Right cardiac atrium (tissue), 5 donors: Measurements from ENCODE around the gene NPY5R. TPM values are rescaled to one million over a fixed set of nuclear protein-coding genes. Genes with fewer than 3 reads are reported as not detected.
A peak's percentile ranks its signal among the peaks of the same experiment; 100 is the strongest.

Experiments used
- ATAC-seq, 2 donors: fragments of 200-7000 bp; cut with Tn5 transposase; one replicate each; pipeline versions ENCODE4 v1.8.0 to v1.9.1; 2020; ENCODE audit warnings: moderate library complexity in 2 of 2, mild to moderate bottlenecking in 1 of 2
- DNase-seq, 3 donors: peaks; one replicate each; pipeline ENCODE4 v3.0.0-alpha.2; 2020
- H3K27ac ChIP-seq: one replicate; pipeline ENCODE4 v1.5.1; 2013; ENCODE audit warnings: mild to moderate bottlenecking, low read length, control low read depth, moderate library complexity
- H3K27me3 ChIP-seq: one replicate; pipeline ENCODE4 v1.6.1; 2013; ENCODE audit not compliant: control insufficient read depth, insufficient read depth
- H3K4me1 ChIP-seq: one replicate; pipeline ENCODE4 v1.6.1; 2013; ENCODE audit warnings: low read length; ENCODE audit not compliant: control insufficient read depth, insufficient read depth
- H3K4me3 ChIP-seq: one replicate; pipeline ENCODE4 v1.5.1; 2013; ENCODE audit warnings: low read length, control low read depth
- H3K9me3 ChIP-seq: one replicate; pipeline ENCODE4 v1.6.1; 2013; ENCODE audit warnings: low read length; ENCODE audit not compliant: control insufficient read depth
- WGBS: extraction: QIAGEN DNeasy Blood & Tissue Kit; methylation state at CpG from one replicate; pipeline ENCODE4 v1.1.7; 2013; 5-methylcytosine and 5-hydroxymethylcytosine counted together
- intact Hi-C, 4 donors: fragments of 100-400 bp; cut with DNase I; formaldehyde crosslinking; loops; one replicate each; pipeline versions ENCODE4 v1.11.0 to v1.14.0; 2022 to 2023
- polyA plus RNA-seq: library from polyadenylated mRNA; stranded (reverse); fragments of 200-250 nt; gene quantifications from one replicate; pipeline ENCODE4 v1.2.3, GENCODE V29; 2013
- total RNA-seq, 4 donors: library from RNA; stranded (reverse); fragmentation: NEBNext Ultra II Directional; extraction: Animal tissue kit (Norgen Biotek cat#: 25700); gene quantifications; one replicate each; pipeline ENCODE4 v1.2.1, GENCODE V29; 2021
- donor health status: healthy with polysubstance abuse.
- donor health status: DM: no; HTN: yes; CAD: no.
- donor health status: DM: no; HTN: no; CAD: no.
- donor health status: DM: no; HTN: yes; CAD: no; lungs with severe emphysema.
- donor health status: DM: yes; HTN: yes; CAD: no.

The NPY5R gene
- total and polyA plus RNA-seq, 5 donors = 0.25 to 2.0 (median 0.65) TPM

- peak; percentile 80 to 86 for ATAC-seq
- H3K9me3 ChIP-seq = no peaks in the 10 kb centered on the region
- H3K27me3 ChIP-seq = no peaks in the 10 kb centered on the region
- intact Hi-C loops = no loop called here
- peak overlapping the region; percentile 27 for H3K27ac ChIP-seq
- 1% methylated on average over 50 of the region's 50 CpGs for WGBS
- no peaks in the 10 kb centered on the region for H3K4me1 ChIP-seq
- DNase-seq = peak; percentile 22 to 69 (median 68)
- peak overlapping the region; percentile 51 for H3K4me3 ChIP-seq
Observed at GRCh38 chr4:163344147-163345125, 744 bp downstream of the NPY5R start.

- no peak overlapping the region for H3K4me3 ChIP-seq
- no peaks in the 10 kb centered on the region for H3K27me3 ChIP-seq
- H3K27ac ChIP-seq = no peak overlapping the region
- no peaks in the 10 kb centered on the region for H3K4me1 ChIP-seq
- no peak for DNase-seq
- no peaks in the 10 kb centered on the region for H3K9me3 ChIP-seq
- intact Hi-C loops = no loop called here
- no peak for ATAC-seq
Observed at GRCh38 chr4:163350672-163351071, 7.0 kb downstream of the NPY5R start.

GRCh38 chr4:163353054-163353453 lies 9.4 kb downstream of the NPY5R start:
- intact Hi-C loops = no loop called here
- DNase-seq = no peak
- WGBS = 51% methylated on average over 3 of the region's 3 CpGs
- Histone ChIP-seq H3K27ac (no peak overlapping the region), H3K4me1 (no peaks in the 10 kb centered on the region), H3K4me3 (no peak overlapping the region), H3K9me3 (no peaks in the 10 kb centered on the region), H3K27me3 (no peaks in the 10 kb centered on the region)
- no peak for ATAC-seq

- Histone ChIP-seq H3K4me3 (no peak overlapping the region), H3K9me3 (no peaks in the 10 kb centered on the region), H3K4me1 (no peaks in the 10 kb centered on the region), H3K27me3 (no peaks in the 10 kb centered on the region), H3K27ac (no peak overlapping the region)
- intact Hi-C loops = no loop called here
- DNase-seq = no peak
- ATAC-seq = no peak
- 91% methylated on average over 1 of the region's 1 CpG for WGBS
Observed at GRCh38 chr4:163356104-163356503, 12.4 kb downstream of the NPY5R start.

- Histone ChIP-seq H3K4me3 (no peak overlapping the region), H3K4me1 (no peaks in the 10 kb centered on the region), H3K27me3 (no peaks in the 10 kb centered on the region), H3K9me3 (no peaks in the 10 kb centered on the region), H3K27ac (no peak overlapping the region)
- intact Hi-C loops = no loop called here
- DNase-seq = no peak
- 70% methylated on average over 3 of the region's 3 CpGs for WGBS
- ATAC-seq = no peak
Observed at GRCh38 chr4:163367651-163368050, 24.0 kb downstream of the NPY5R start.

- no peaks in the 10 kb centered on the region for H3K9me3 ChIP-seq
- H3K27me3 ChIP-seq = no peaks in the 10 kb centered on the region
- 93% methylated on average over 5 of the region's 5 CpGs for WGBS
- no peak overlapping the region for H3K27ac ChIP-seq
- no peaks in the 10 kb centered on the region for H3K4me1 ChIP-seq
- ATAC-seq = no peak
- no peak overlapping the region for H3K4me3 ChIP-seq
- intact Hi-C loops = no loop called here
- no peak for DNase-seq
Observed at GRCh38 chr4:163372029-163372428, 28.3 kb downstream of the NPY5R start.

- Histone ChIP-seq H3K27ac (no peak overlapping the region), H3K4me3 (no peak overlapping the region), H3K27me3 (no peaks in the 10 kb centered on the region), H3K4me1 (no peaks in the 10 kb centered on the region), H3K9me3 (no peaks in the 10 kb centered on the region)
- intact Hi-C loops = no loop called here
- DNase-seq (no peak), ATAC-seq (no peak)
Observed at GRCh38 chr4:163378661-163379060, 35.0 kb downstream of the NPY5R start.

- DNase-seq (no peak), ATAC-seq (no peak)
- 72% methylated on average over 5 of the region's 5 CpGs for WGBS
- no peak overlapping the region for H3K4me3 ChIP-seq
- no peaks in the 10 kb centered on the region for H3K27me3 ChIP-seq
- no peaks in the 10 kb centered on the region for H3K9me3 ChIP-seq
- H3K27ac ChIP-seq = no peak overlapping the region
- intact Hi-C loops = no loop called here
- H3K4me1 ChIP-seq = no peaks in the 10 kb centered on the region
Observed at GRCh38 chr4:163380703-163381102, 37.0 kb downstream of the NPY5R start.

GRCh38 chr4:163382178-163382869 lies 38.6 kb downstream of the NPY5R start:
- Histone ChIP-seq H3K4me1 (no peaks in the 10 kb centered on the region), H3K9me3 (no peaks in the 10 kb centered on the region), H3K27me3 (no peaks in the 10 kb centered on the region), H3K4me3 (no peak overlapping the region), H3K27ac (no peak overlapping the region)
- WGBS = 82% methylated on average over 7 of the region's 7 CpGs
- intact Hi-C loops = no loop called here
- ATAC-seq = no peak
- DNase-seq = no peak

- intact Hi-C loops = no loop called here
- no peak overlapping the region for H3K27ac ChIP-seq
- no peaks in the 10 kb centered on the region for H3K4me1 ChIP-seq
- WGBS = 69% methylated on average over 5 of the region's 5 CpGs
- ATAC-seq (no peak), DNase-seq (no peak)
- no peaks in the 10 kb centered on the region for H3K9me3 ChIP-seq
- H3K27me3 ChIP-seq = no peaks in the 10 kb centered on the region
- H3K4me3 ChIP-seq = no peak overlapping the region
Observed at GRCh38 chr4:163384434-163384833, 40.7 kb downstream of the NPY5R start.

- Histone ChIP-seq H3K27ac (no peak overlapping the region), H3K9me3 (no peaks in the 10 kb centered on the region), H3K4me3 (no peak overlapping the region), H3K4me1 (no peaks in the 10 kb centered on the region), H3K27me3 (no peaks in the 10 kb centered on the region)
- ATAC-seq (no peak), DNase-seq (no peak)
- intact Hi-C loops = no loop called here
Observed at GRCh38 chr4:163384926-163385325, 41.2 kb downstream of the NPY5R start.
